ENCODE results near the gene LZTFL1. TPM values are rescaled to one million over a fixed set of nuclear protein-coding genes. Genes with fewer than 3 reads are reported as not detected.

LZTFL1 gene
- total RNA-seq, 2 donors from 2014 or later = 8.3 to 8.9 TPM

GRCh38 chr3:45848392-45848791, 6.5 kb upstream of the LZTFL1 start:
- TF ChIP-seq CTCF (IDR thresholded peaks at IDR 0.05) = no peak
- Histone ChIP-seq H3K27me3 (no peaks in the 10 kb centered on the region), H3K4me1 (no peaks in the 10 kb centered on the region), H3K9me3 (no peaks in the 10 kb centered on the region), H3K4me3 (no peak overlapping the region), H3K36me3 (no peaks in the 10 kb centered on the region), H3K27ac (no peak overlapping the region)
- no peak for DNase-seq (ENCODE audit: low spot score)

GRCh38 chr3:45844616-45845015, 2.7 kb upstream of the LZTFL1 start:
- TF ChIP-seq CTCF (IDR thresholded peaks at IDR 0.05) = no peak
- no peaks in the 10 kb centered on the region for H3K27me3 ChIP-seq

GRCh38 chr3:45842851-45843625, 1.1 kb upstream of the LZTFL1 start:
- no peak for DNase-seq (ENCODE audit: low spot score)
- TF ChIP-seq CTCF (IDR thresholded peaks at IDR 0.05) = no peak
- Histone ChIP-seq H3K4me1 (peaks cover 0 to 7% of the 10 kb centered on the region in 2 donors), H3K27me3 (no peaks in the 10 kb centered on the region), H3K36me3 (no peaks in the 10 kb centered on the region), H3K9me3 (no peaks in the 10 kb centered on the region), H3K27ac (no peak overlapping the region), H3K4me3 (no peak overlapping the region)

More at GRCh38 chr3:45844616-45845015, 2.7 kb upstream of the LZTFL1 start:
- no peak for DNase-seq (ENCODE audit: low spot score)
- Histone ChIP-seq H3K4me1 (peaks cover 0 to 7% of the 10 kb centered on the region in 2 donors), H3K36me3 (no peaks in the 10 kb centered on the region), H3K4me3 (no peak overlapping the region), H3K27ac (no peak overlapping the region), H3K9me3 (no peaks in the 10 kb centered on the region)

GRCh38 chr3:45841420-45841756, 531 bp downstream of the LZTFL1 start:
- no peak for TF ChIP-seq CTCF (IDR thresholded peaks at IDR 0.05)
- DNase-seq (ENCODE audit: low spot score) = no peak
- peak overlapping the region in 1 of 2 donors; percentile 30 for H3K27ac ChIP-seq

GRCh38 chr3:45838466-45838865, 3.5 kb downstream of the LZTFL1 start:
- H3K36me3 ChIP-seq = peaks cover 14% of the 10 kb centered on the region
- no peaks in the 10 kb centered on the region for H3K27me3 ChIP-seq
- H3K27ac ChIP-seq = no peak overlapping the region
- no peak for DNase-seq (ENCODE audit: low spot score)
- no peak overlapping the region for H3K4me3 ChIP-seq
- H3K4me1 ChIP-seq = peaks cover 0 to 7% of the 10 kb centered on the region in 2 donors
- TF ChIP-seq CTCF (IDR thresholded peaks at IDR 0.05) = no peak
- H3K9me3 ChIP-seq = no peaks in the 10 kb centered on the region

More at GRCh38 chr3:45841420-45841756, 531 bp downstream of the LZTFL1 start:
- Histone ChIP-seq H3K9me3 (no peaks in the 10 kb centered on the region), H3K27me3 (no peaks in the 10 kb centered on the region), H3K4me3 (peak overlapping the region; percentile 79 to 91), H3K36me3 (no peaks in the 10 kb centered on the region), H3K4me1 (peaks cover 0 to 7% of the 10 kb centered on the region in 2 donors)

- Histone ChIP-seq H3K4me1 (no peaks in the 10 kb centered on the region), H3K36me3 (peaks cover 42% of the 10 kb centered on the region), H3K27ac (no peak overlapping the region), H3K4me3 (no peak overlapping the region), H3K9me3 (no peaks in the 10 kb centered on the region), H3K27me3 (no peaks in the 10 kb centered on the region)
- TF ChIP-seq CTCF (IDR thresholded peaks at IDR 0.05) = peak in 1 of 2 donors; percentile 47
- DNase-seq (ENCODE audit: low spot score) = no peak
Measured at GRCh38 chr3:45832699-45833098, 9.2 kb downstream of the LZTFL1 start.
